ENCODE measurements around the gene ZNF692. TPM values are rescaled to one million over a fixed set of nuclear protein-coding genes. Genes with fewer than 3 reads are reported as not detected.

The ZNF692 gene
- total and polyA plus RNA-seq, 2 of the 13 experiments (the other 11 are each of a cell fraction or from before 2014, with no cell fraction given), result 27.3 to 45.8 TPM

GRCh38 chr1:248837781-248838356 lies 21.0 kb downstream of the ZNF692 start, which contains the start of gene ZNF672:
ZNF672 (plus strand) TSS chr1:248838224; CDS start chr1:248847275, 9,051 bp downstream.
- Histone ChIP-seq H4K20me1 (ENCODE audit: insufficient read depth, low read length) (0 out of 2 replicates have a peak, but pooled peaks cover 2% of the 10 kb centered on the region), H3K4me1 (ENCODE audit: insufficient read depth, low read length) (peaks cover 66% of the 10 kb centered on the region), H3K9me3 (ENCODE audit: low read length) (no peaks in the 10 kb centered on the region), H2AFZ (ENCODE audit: low read length) (peak within 1 kb of the TSS; percentile 47), H3K9ac (ENCODE audit: insufficient read depth, low read depth, low read length) (peak within 1 kb of the TSS; percentile 93), H3K27me3 (ENCODE audit: control insufficient read depth in 1 of 2, insufficient read depth in 2 of 2, low read length in 2 of 2) (no peaks in the 10 kb centered on the region; a peak in 1 of 5 replicates), H3K27ac (ENCODE audit: extremely low read length, insufficient read depth, low read length) (peak within 1 kb of the TSS; percentile 96), H3K4me3 (replicated peaks in 1 of 3; ENCODE audit: insufficient read depth in 1 of 3, low read depth in 2 of 3, low read length in 3 of 3) (peak within 1 kb of the TSS; percentile 58 to 87 (median 83)), H3K79me2 (ENCODE audit: insufficient read depth, low read length) (peaks cover 30% of the 10 kb centered on the region), H3K36me3 (replicated peaks in 1 of 2; ENCODE audit: control insufficient read depth in 1 of 2, insufficient read depth in 2 of 2, low read length in 2 of 2) (peaks cover 2 to 5% of the 10 kb centered on the region in 2 experiments; a peak in 2 of 5 replicates), H3K4me2 (ENCODE audit: low read depth, low read length) (peak within 1 kb of the TSS; percentile 90)
- ChIA-PET POLR2A (interaction anchor here (1.0 to 4.2 kb wide), 10 partner anchors 11 to 80 kb away, joined by 3 to 108 read pairs (median 9); partner anchors contain the start of genes PGBD2, SH3BP5L and ZNF692), CTCF (ENCODE audit: low intra/inter-chr PET ratio, low total read pairs) (no interaction called here)
- peak; percentile 96 for DNase-seq (ENCODE audit: low spot score)
- FAIRE-seq, result peak; percentile 72
- intact Hi-C loops (cut with micrococcal nuclease; ENCODE audit: unreplicated experiment), result loop anchor here (1.0 kb wide), 4 partner anchors 10 to 142 kb away; partner anchors contain the start of genes PGBD2 and ZNF692
- peak; percentile 92 for ATAC-seq
- BruUV-seq (replicated peaks), result no TSS peak
- in situ Hi-C loops (cut with HindIII; ENCODE audit: extremely low pct_ligation_motif_present, low pct_unique_long_range_greater_than_20kb), result no loop called here
- 2% methylated on average over 10 of the region's 48 CpGs for WGBS (ENCODE audit: low lambda C conversion rate)
- TF ChIP-seq ZNF562 (CRISPR knock-in tag; IDR thresholded peaks at IDR 0.05; ENCODE audit: borderline replicate concordance) (no peak), MNT (IDR thresholded peaks at IDR 0.05) (no peak), TARDBP (CRISPR knock-in tag; IDR thresholded peaks at IDR 0.05) (no peak), CBFB (CRISPR knock-in tag; IDR thresholded peaks at IDR 0.05) (no peak), NFIC (IDR thresholded peaks at IDR 0.05; ENCODE audit: low read length) (no peak), ZNF790 (CRISPR knock-in tag; IDR thresholded peaks at IDR 0.05; ENCODE audit: borderline replicate concordance) (no peak), SIX1 (CRISPR knock-in tag; IDR thresholded peaks at IDR 0.05; ENCODE audit: borderline replicate concordance) (no peak), TBP (CRISPR knock-in tag; IDR thresholded peaks at IDR 0.05) (no peak), SRSF9 (IDR thresholded peaks at IDR 0.05; ENCODE audit: borderline replicate concordance, insufficient read depth, low read depth, low read length, poor library complexity, severe bottlenecking) (no peak), HES4 (CRISPR knock-in tag; IDR thresholded peaks at IDR 0.05; ENCODE audit: borderline replicate concordance) (no peak), ZNF30 (CRISPR knock-in tag; IDR thresholded peaks at IDR 0.05) (no peak), ESRRA (CRISPR knock-in tag; IDR thresholded peaks at IDR 0.05; ENCODE audit: low read depth) (no peak), KIAA2018 (CRISPR knock-in tag; IDR thresholded peaks at IDR 0.05; ENCODE audit: borderline replicate concordance) (no peak)

Measured in HepG2 (cell line).